ENCODE measurements around the gene KIFBP.
A peak's percentile ranks its signal among the peaks of the same experiment; 100 is the strongest.

KIFBP gene

DNA sequence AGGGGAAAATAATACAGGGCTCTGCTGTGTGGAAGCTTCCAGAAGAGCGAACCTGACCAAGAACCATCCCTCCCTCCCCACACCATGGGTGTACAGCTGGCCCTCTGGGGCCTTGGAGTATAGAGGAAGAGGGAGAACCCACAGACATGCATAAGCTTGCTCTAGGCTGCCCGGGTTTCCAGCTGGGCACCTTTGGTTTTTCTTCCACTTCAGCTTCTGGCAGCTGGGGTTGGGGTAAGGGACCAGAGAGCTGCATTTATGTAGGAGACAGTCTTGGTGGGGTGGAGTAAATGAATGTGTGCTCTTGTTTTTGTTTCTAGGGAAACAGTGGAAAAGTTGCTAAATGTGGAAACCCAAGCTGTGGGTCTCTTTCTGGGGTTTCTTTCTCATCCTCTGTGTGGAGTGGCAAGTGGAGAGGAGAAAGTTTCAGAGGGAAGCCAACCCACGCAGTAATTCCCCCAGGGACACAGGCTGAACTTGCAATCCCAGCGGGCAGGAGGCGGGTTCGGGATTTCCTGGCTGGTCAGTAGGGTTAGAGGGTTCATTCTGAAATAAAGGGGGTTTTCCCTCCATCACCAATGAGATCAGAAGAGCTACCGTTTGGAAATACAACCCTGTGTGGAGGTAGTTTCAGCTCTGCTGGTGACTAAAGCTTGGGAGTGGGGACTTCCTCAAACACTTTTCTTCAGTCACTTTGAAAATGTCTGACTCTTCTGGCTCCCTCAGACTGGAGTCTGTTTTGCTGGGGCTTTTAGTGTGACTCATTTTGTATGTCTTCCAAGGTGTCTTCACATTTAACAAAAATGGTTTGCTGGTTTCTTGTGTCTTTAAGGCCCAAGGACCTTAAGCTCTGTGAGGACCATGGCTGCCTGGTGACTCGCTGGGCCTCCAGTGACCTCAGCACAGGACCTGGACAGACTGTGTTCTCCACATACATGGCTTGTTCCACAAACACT is 77.1 kb downstream of the KIFBP start:
- no peak overlapping the region for H3K4me3 ChIP-seq (ENCODE audit: low read depth, low read length)
- TF ChIP-seq, protein P1, sequence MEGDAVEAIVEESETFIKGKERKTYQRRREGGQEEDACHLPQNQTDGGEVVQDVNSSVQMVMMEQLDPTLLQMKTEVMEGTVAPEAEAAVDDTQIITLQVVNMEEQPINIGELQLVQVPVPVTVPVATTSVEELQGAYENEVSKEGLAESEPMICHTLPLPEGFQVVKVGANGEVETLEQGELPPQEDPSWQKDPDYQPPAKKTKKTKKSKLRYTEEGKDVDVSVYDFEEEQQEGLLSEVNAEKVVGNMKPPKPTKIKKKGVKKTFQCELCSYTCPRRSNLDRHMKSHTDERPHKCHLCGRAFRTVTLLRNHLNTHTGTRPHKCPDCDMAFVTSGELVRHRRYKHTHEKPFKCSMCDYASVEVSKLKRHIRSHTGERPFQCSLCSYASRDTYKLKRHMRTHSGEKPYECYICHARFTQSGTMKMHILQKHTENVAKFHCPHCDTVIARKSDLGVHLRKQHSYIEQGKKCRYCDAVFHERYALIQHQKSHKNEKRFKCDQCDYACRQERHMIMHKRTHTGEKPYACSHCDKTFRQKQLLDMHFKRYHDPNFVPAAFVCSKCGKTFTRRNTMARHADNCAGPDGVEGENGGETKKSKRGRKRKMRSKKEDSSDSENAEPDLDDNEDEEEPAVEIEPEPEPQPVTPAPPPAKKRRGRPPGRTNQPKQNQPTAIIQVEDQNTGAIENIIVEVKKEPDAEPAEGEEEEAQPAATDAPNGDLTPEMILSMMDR (conservative IDR thresholded peaks at IDR 0.05; ENCODE audit: low read depth, low read length): no peak
- peak; percentile 92 for DNase-seq (ENCODE audit: low read depth)

Measured in choroid plexus epithelial cell (primary cell).